ENCODE results near the gene NUDT22. TPM values are rescaled to one million over a fixed set of nuclear protein-coding genes. Genes with fewer than 3 reads are reported as not detected.

Gene NUDT22
- total RNA-seq, 1 experiment from 2014 or later = 70.0 TPM

DNA sequence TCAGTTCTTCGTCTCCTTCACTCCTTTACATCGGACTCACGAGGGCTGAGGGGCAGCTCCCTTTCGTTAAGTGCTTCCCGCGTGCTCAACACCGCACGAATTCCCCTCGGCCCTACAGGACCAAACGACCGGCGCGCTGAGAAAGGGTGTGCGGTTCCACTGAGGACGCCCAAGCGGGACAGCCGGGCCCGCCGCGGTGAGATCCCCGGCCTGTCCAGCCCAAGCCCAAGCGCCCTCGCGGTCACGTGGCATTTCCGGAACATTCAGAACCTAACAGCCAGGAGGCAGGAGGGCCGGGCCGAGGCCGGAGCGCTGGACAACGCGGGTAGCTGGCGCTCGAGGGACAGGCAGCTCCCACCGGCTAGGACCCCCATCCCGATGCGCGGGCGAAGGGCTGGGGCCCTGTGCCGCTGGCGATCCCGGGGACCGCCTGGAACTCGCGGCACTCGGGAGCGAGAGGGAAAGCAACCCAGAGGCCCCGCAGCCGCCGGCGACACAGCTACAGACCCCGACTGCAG is 40.8 kb upstream of the NUDT22 start:
- peaks cover 13% of the 10 kb centered on the region for H3K36me3 ChIP-seq (ENCODE audit: insufficient read depth, low read length)
- peak overlapping the region; percentile 78 for H3K4me3 ChIP-seq (ENCODE audit: low read length)
- no peaks in the 10 kb centered on the region for H3K9me2 ChIP-seq (replicated peaks; ENCODE audit: insufficient read depth, low read length)
- H3K4me1 ChIP-seq (ENCODE audit: low read length) = peaks cover 36% of the 10 kb centered on the region
- peaks cover 20% of the 10 kb centered on the region for H3K79me2 ChIP-seq (ENCODE audit: low read length)
- no peaks in the 10 kb centered on the region for H3K9me3 ChIP-seq (ENCODE audit: low read length)
- H2AFZ ChIP-seq (ENCODE audit: low read length) = no peak overlapping the region
- H3K27ac ChIP-seq (ENCODE audit: low read length) = peak overlapping the region; percentile 52
- peak overlapping the region; percentile 83 for H3K9ac ChIP-seq (ENCODE audit: low read length)
- peak overlapping the region; percentile 95 for H3K4me2 ChIP-seq (ENCODE audit: low read depth, low read length, poor library complexity, severe bottlenecking)
- no peaks in the 10 kb centered on the region for H3K27me3 ChIP-seq (ENCODE audit: low read length)
- peaks cover 16% of the 10 kb centered on the region; the same call in 1 of the 2 replicates for H4K20me1 ChIP-seq (ENCODE audit: insufficient read depth, low read depth, low read length)
- peak; percentile 77 for DNase-seq

DNA sequence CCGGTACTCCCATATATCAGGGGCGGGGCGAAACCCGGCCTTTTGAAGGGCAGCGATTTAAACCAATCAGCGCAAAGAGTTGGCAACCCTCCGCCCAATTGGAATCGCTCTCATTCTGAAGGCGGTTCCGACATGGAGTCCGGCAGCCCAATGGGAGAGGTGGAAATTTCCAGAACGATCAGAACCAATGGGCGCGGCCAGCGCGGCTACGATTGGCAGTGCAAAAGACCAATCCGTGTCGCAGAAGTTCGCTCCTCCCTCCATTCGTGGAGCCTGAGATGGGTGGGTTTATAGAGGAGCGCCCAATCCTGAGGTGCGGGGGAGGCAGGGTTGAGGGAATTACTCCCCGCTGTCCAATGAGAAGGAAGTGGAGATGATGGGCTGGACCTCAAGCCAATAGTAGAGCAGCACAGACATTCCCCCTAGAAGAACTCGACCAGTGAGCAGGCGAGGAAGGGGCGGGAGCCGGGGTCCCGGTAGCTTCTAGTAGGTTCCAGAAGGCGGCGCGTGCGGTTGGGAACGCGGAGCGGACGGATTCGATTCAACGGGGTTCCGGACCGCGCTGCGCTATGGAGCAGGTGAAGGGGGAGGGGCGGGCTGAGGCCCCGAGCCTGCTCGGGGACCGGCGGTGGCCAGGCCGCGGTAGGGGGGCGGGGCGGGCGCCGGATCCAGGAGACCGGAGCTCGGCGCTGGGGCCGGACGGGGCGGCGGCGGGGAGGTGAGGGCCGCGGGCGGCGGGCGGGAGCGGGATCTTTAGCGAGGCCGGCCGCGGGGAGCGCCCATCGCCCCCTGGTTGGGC is 40.2 kb upstream of the NUDT22 start, which contains the start of gene STIP1:
Gene STIP1 (plus strand): TSS at position 479 of the 799 bp plus-strand sequence. CDS start 91 bp downstream, at position 570.
- peaks cover 34% of the 10 kb centered on the region for H3K4me1 ChIP-seq (ENCODE audit: low read length)

GRCh38 chr11:64186492-64187165 is 39.4 kb upstream of the NUDT22 start:
- Histone ChIP-seq H3K9me2 (replicated peaks; ENCODE audit: insufficient read depth, low read length) (no peaks in the 10 kb centered on the region), H3K27me3 (ENCODE audit: low read length) (no peaks in the 10 kb centered on the region), H3K27ac (ENCODE audit: low read length) (no peak overlapping the region), H3K9ac (ENCODE audit: low read length) (no peak overlapping the region), H3K36me3 (ENCODE audit: insufficient read depth, low read length) (peaks cover 13% of the 10 kb centered on the region), H3K79me2 (ENCODE audit: low read length) (peaks cover 34% of the 10 kb centered on the region), H3K4me1 (ENCODE audit: low read length) (peaks cover 27% of the 10 kb centered on the region), H3K4me2 (ENCODE audit: low read depth, low read length, poor library complexity, severe bottlenecking) (no peak overlapping the region), H4K20me1 (ENCODE audit: insufficient read depth, low read depth, low read length) (peaks cover 23% of the 10 kb centered on the region; the same call in 1 of the 2 replicates), H3K4me3 (ENCODE audit: low read length) (no peak overlapping the region), H3K9me3 (ENCODE audit: low read length) (no peaks in the 10 kb centered on the region), H2AFZ (ENCODE audit: low read length) (no peak overlapping the region)
- DNase-seq = no peak

More for the DNA sequence above, 40.2 kb upstream of the NUDT22 start, which contains the start of gene STIP1:
- H3K4me2 ChIP-seq (ENCODE audit: low read depth, low read length, poor library complexity, severe bottlenecking) = peak within 1 kb of the TSS; percentile 95
- peaks cover 27% of the 10 kb centered on the region for H3K79me2 ChIP-seq (ENCODE audit: low read length)
- no peaks in the 10 kb centered on the region for H3K9me2 ChIP-seq (replicated peaks; ENCODE audit: insufficient read depth, low read length)
- peak; percentile 100 for DNase-seq
- H3K4me3 ChIP-seq (ENCODE audit: low read length) = peak within 1 kb of the TSS; percentile 78
- H2AFZ ChIP-seq (ENCODE audit: low read length) = no peak within 1 kb of the TSS
- H3K9me3 ChIP-seq (ENCODE audit: low read length) = no peaks in the 10 kb centered on the region
- H3K36me3 ChIP-seq (ENCODE audit: insufficient read depth, low read length) = peaks cover 13% of the 10 kb centered on the region
- H3K27ac ChIP-seq (ENCODE audit: low read length) = peak within 1 kb of the TSS; percentile 52
- H3K27me3 ChIP-seq (ENCODE audit: low read length) = no peaks in the 10 kb centered on the region
- H4K20me1 ChIP-seq (ENCODE audit: insufficient read depth, low read depth, low read length) = peaks cover 22% of the 10 kb centered on the region; the same call in 1 of the 2 replicates
- H3K9ac ChIP-seq (ENCODE audit: low read length) = peak within 1 kb of the TSS; percentile 83

- Histone ChIP-seq H4K20me1 (ENCODE audit: insufficient read depth, low read depth, low read length) (peaks cover 43% of the 10 kb centered on the region), H2AFZ (ENCODE audit: low read length) (no peak overlapping the region), H3K27me3 (ENCODE audit: low read length) (no peaks in the 10 kb centered on the region), H3K9ac (ENCODE audit: low read length) (no peak overlapping the region), H3K27ac (ENCODE audit: low read length) (no peak overlapping the region), H3K9me3 (ENCODE audit: low read length) (no peaks in the 10 kb centered on the region), H3K4me1 (ENCODE audit: low read length) (no peaks in the 10 kb centered on the region), H3K4me2 (ENCODE audit: low read depth, low read length, poor library complexity, severe bottlenecking) (no peak overlapping the region), H3K36me3 (ENCODE audit: insufficient read depth, low read length) (peaks cover 59% of the 10 kb centered on the region), H3K4me3 (ENCODE audit: low read length) (no peak overlapping the region), H3K79me2 (ENCODE audit: low read length) (peaks cover 39% of the 10 kb centered on the region), H3K9me2 (replicated peaks; ENCODE audit: insufficient read depth, low read length) (no peaks in the 10 kb centered on the region)
- no peak for DNase-seq
Measured at GRCh38 chr11:64192434-64192833, 33.6 kb upstream of the NUDT22 start.

DNA sequence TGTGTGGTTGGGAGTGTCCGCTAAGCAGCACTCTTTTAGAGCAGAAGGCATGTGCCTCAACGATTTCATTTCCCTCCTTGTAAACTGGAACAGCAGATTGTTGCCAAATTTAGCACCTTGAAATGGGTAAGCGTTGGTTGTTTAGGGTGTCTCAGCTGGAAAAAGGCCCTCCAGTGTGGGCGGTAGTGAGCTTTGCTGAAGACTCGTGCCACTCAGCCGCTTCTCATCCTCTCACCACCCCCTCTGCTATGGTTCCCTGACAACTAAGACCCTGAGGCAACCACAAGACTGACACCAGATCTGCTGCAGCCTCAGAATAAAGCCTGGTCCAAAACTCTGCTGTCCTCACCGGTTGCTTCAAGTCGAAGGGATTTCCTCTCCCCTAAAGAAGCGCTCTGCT is 29.4 kb upstream of the NUDT22 start:
- Histone ChIP-seq H3K36me3 (ENCODE audit: insufficient read depth, low read length) (peaks cover 66% of the 10 kb centered on the region), H4K20me1 (ENCODE audit: insufficient read depth, low read depth, low read length) (peaks cover 23% of the 10 kb centered on the region), H3K27ac (ENCODE audit: low read length) (no peak overlapping the region), H3K4me1 (ENCODE audit: low read length) (peaks cover 1% of the 10 kb centered on the region; the same call in 1 of the 2 replicates), H3K9ac (ENCODE audit: low read length) (no peak overlapping the region), H3K9me3 (ENCODE audit: low read length) (no peaks in the 10 kb centered on the region), H3K79me2 (ENCODE audit: low read length) (peaks cover 26% of the 10 kb centered on the region), H3K4me3 (ENCODE audit: low read length) (no peak overlapping the region), H3K27me3 (ENCODE audit: low read length) (no peaks in the 10 kb centered on the region), H3K4me2 (ENCODE audit: low read depth, low read length, poor library complexity, severe bottlenecking) (no peak overlapping the region), H3K9me2 (replicated peaks; ENCODE audit: insufficient read depth, low read length) (no peaks in the 10 kb centered on the region), H2AFZ (ENCODE audit: low read length) (no peak overlapping the region)
- no peak for DNase-seq

DNA sequence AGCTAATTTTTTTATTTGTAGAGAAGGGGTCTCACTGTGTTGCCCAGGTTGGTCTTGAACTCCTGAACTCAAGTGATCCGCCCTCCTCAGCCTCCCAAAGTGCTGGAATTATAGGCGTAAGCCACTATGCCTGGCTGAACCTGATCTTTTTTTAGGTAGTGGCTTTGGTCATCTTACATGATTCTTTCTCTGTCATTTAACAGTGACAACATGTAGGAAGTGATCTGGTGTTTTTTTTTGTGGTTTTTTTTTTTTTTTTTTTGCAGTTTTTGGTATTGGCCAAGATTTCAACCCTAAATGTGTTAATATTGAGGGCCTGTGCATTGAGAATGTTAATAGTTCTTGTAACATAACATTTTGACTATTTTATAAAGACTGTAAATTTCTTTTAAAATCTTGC is 27.6 kb upstream of the NUDT22 start:
- Histone ChIP-seq H3K27me3 (ENCODE audit: low read length) (no peaks in the 10 kb centered on the region), H3K9ac (ENCODE audit: low read length) (no peak overlapping the region), H4K20me1 (ENCODE audit: insufficient read depth, low read depth, low read length) (peaks cover 12% of the 10 kb centered on the region; the same call in 1 of the 2 replicates), H3K79me2 (ENCODE audit: low read length) (peaks cover 11% of the 10 kb centered on the region), H3K4me2 (ENCODE audit: low read depth, low read length, poor library complexity, severe bottlenecking) (no peak overlapping the region), H3K36me3 (ENCODE audit: insufficient read depth, low read length) (peaks cover 64% of the 10 kb centered on the region), H3K4me3 (ENCODE audit: low read length) (no peak overlapping the region), H2AFZ (ENCODE audit: low read length) (no peak overlapping the region), H3K9me2 (replicated peaks; ENCODE audit: insufficient read depth, low read length) (no peaks in the 10 kb centered on the region), H3K4me1 (ENCODE audit: low read length) (peaks cover 13% of the 10 kb centered on the region), H3K27ac (ENCODE audit: low read length) (no peak overlapping the region), H3K9me3 (ENCODE audit: low read length) (no peaks in the 10 kb centered on the region)
- DNase-seq = no peak

- no peak for DNase-seq
- no peaks in the 10 kb centered on the region for H3K9me2 ChIP-seq (replicated peaks; ENCODE audit: insufficient read depth, low read length)
- no peak overlapping the region for H3K27ac ChIP-seq (ENCODE audit: low read length)
- peaks cover 5% of the 10 kb centered on the region; the same call in 1 of the 2 replicates for H4K20me1 ChIP-seq (ENCODE audit: insufficient read depth, low read depth, low read length)
- H3K4me2 ChIP-seq (ENCODE audit: low read depth, low read length, poor library complexity, severe bottlenecking) = no peak overlapping the region
- no peaks in the 10 kb centered on the region for H3K27me3 ChIP-seq (ENCODE audit: low read length)
- H2AFZ ChIP-seq (ENCODE audit: low read length) = no peak overlapping the region
- no peaks in the 10 kb centered on the region for H3K9me3 ChIP-seq (ENCODE audit: low read length)
- H3K4me1 ChIP-seq (ENCODE audit: low read length) = peaks cover 44% of the 10 kb centered on the region
- H3K9ac ChIP-seq (ENCODE audit: low read length) = no peak overlapping the region
- peaks cover 10% of the 10 kb centered on the region for H3K79me2 ChIP-seq (ENCODE audit: low read length)
- peaks cover 46% of the 10 kb centered on the region; the same call in 1 of the 2 replicates for H3K36me3 ChIP-seq (ENCODE audit: insufficient read depth, low read length)
- H3K4me3 ChIP-seq (ENCODE audit: low read length) = no peak overlapping the region
Measured at GRCh38 chr11:64201543-64201942, 24.5 kb upstream of the NUDT22 start.

- Histone ChIP-seq H3K4me3 (ENCODE audit: low read length) (no peak overlapping the region), H3K9me2 (replicated peaks; ENCODE audit: insufficient read depth, low read length) (no peaks in the 10 kb centered on the region), H3K4me2 (ENCODE audit: low read depth, low read length, poor library complexity, severe bottlenecking) (no peak overlapping the region), H3K36me3 (ENCODE audit: insufficient read depth, low read length) (peaks cover 32% of the 10 kb centered on the region; the same call in 1 of the 2 replicates), H3K9ac (ENCODE audit: low read length) (no peak overlapping the region), H4K20me1 (ENCODE audit: insufficient read depth, low read depth, low read length) (peaks cover 5% of the 10 kb centered on the region; the same call in 1 of the 2 replicates), H3K27me3 (ENCODE audit: low read length) (no peaks in the 10 kb centered on the region), H3K79me2 (ENCODE audit: low read length) (peaks cover 14% of the 10 kb centered on the region; the same call in 1 of the 2 replicates), H3K4me1 (ENCODE audit: low read length) (peaks cover 58% of the 10 kb centered on the region), H2AFZ (ENCODE audit: low read length) (no peak overlapping the region), H3K9me3 (ENCODE audit: low read length) (no peaks in the 10 kb centered on the region), H3K27ac (ENCODE audit: low read length) (no peak overlapping the region)
- no peak for DNase-seq
Measured at GRCh38 chr11:64202992-64203391, 23.1 kb upstream of the NUDT22 start.

Measured in Karpas-422 (cell line).